HuH-7 (cell line): Measurements from ENCODE around the gene RHPN2.
"Not testable (repeated sequence)": the region's sequence is repeated elsewhere in the genome, so short reads cannot be mapped to it uniquely, and the experiment has no call there.

Experiments used
- DNase-seq: peaks from one replicate; pipeline ENCODE4 v3.0.0; 2011; ENCODE audit warnings: low spot score

RHPN2 gene

GRCh38 chr19:33029746-33030303 lies 34.9 kb downstream of the RHPN2 start:
- no peak for DNase-seq

- DNase-seq, result not testable (repeated sequence)
Measured at GRCh38 chr19:33026602-33027001, 38.1 kb downstream of the RHPN2 start.

GRCh38 chr19:33025468-33026238 lies 39.0 kb downstream of the RHPN2 start:
- DNase-seq, result not testable (repeated sequence)

DNA sequence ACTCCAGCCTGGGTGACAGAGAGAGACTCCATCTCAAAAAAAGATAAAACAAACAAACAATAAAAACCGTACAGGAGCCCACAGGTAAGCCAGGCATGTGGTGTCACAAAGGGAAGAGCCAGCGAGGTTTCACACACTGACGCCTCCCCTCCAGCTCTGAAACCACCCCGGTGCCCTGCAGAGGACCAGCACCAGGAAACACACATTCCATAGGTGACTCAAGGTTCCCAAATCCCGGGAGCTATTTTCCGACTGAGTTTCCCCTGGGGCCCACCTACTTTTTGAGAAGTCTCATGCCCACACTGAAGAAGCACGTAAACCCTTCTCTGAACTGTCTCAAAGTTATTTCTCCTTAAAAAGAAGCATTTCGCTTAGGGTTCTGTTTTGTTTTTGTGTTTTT lies 40.3 kb downstream of the RHPN2 start:
- no peak for DNase-seq

DNA sequence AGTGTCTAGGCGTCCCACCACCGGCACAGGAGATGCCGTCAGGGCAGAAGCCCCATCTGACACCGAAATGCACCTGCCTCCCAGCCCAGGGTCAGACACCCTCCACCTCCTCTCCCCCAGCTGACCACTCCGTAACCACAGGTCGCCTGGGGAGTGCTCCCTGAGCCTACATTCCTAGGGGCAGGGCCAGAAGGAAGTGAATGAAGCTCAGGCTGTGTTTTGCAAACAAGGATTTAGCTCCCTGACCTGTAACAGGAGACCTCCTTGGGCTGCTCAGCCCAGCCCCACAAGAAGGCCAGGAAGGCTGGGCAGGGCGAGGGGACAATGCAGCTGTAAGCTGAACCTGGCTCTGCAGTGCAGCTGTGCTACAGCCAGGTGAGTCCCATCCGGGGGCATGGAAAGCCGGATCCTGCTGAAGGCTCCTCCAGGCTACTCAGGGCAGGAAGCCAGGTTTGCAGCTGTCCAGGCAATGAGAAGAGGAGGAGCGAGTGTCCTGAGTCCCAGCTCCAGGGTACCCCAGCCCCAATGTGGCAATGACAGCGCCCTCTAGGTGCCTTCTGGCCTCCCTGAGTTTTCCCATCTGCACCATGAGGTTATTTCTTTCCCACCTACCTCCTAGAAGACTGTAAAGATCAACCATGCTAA lies 42.1 kb downstream of the RHPN2 start:
- DNase-seq, result no peak

DNA sequence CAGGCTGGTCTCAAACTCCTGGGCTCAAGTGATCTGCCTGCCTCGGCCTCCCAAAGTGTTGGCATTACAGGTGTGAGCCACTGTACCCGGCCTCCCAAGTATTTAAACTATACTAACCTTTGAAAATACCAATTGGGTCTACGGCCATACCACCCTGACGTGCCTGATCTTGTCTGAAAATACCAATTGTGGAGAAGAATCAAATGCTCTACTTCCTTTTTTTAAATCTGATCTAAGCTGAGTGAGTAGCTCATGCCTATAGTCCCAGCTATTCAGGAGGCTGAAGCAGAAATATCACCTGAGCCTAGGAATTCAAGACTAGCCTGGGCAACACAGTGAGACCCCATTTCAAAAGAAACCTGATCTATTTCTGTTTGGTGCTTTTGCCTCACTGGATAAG lies 53.8 kb downstream of the RHPN2 start:
- not testable (repeated sequence) for DNase-seq

- no peak for DNase-seq
Measured at GRCh38 chr19:33008738-33009137, 56.0 kb downstream of the RHPN2 start.

DNA sequence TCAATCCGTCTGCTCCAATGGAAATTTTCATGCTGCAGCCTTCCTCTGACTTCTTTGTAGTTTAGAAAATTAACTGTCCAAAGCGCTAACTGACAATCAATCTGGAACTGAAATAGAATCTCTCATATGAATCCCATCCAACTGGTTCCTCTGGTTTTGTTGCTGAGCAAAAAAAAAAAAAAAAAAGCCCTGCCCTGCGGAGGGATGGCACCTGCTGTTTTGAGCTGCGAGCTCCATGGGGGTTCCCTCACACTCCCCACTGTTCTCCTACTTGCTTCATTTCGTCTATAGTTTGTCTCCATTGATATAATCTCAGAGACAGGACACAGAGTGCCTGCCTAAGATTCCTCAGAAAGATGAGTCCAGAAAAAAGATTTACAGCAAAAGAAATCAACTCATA lies 59.2 kb downstream of the RHPN2 start:
- DNase-seq, result no peak

- DNase-seq, result not testable (repeated sequence)
Measured at GRCh38 chr19:33003424-33004024, 61.2 kb downstream of the RHPN2 start.

- DNase-seq, result not testable (repeated sequence)
Measured at GRCh38 chr19:33002126-33002865, 62.4 kb downstream of the RHPN2 start.

DNA sequence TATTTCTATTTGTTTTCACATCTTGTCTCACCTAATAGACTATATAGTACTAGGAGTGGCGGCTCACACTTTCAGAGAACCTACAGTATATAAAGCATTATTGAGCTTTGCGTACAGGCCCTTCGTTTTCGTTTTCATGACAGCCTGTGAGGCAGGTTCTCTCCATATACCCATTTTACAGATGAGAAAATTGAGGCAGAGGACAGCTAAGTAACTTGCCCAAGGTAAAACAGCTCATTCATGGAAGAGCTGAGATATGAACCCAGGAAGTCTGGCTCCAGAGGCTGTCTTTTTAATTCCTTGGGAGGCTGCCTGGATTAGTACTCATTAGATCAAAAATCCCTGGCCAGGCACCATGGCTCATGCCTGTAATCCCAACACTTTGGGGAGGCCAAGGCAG lies 63.8 kb downstream of the RHPN2 start:
- no peak for DNase-seq

DNA sequence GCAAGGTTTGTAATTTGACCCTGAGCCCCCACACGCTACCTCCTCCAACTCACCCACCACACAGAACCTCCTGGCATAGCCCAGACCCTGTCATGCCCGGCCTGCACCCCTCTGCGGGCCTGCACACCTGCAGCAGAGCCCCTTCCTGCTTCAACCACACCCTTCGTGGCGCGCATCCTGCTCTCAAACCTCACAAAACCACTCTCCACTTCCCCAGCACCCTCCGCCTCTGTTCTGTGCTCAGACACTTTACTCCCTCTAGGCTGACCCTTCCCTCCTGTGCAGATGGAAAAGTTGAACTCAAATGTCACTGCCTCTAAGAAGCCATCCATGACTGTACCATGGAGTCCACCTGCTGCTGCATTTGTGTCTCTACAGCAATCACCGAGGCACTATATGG lies 64.2 kb downstream of the RHPN2 start:
- no peak for DNase-seq

DNA sequence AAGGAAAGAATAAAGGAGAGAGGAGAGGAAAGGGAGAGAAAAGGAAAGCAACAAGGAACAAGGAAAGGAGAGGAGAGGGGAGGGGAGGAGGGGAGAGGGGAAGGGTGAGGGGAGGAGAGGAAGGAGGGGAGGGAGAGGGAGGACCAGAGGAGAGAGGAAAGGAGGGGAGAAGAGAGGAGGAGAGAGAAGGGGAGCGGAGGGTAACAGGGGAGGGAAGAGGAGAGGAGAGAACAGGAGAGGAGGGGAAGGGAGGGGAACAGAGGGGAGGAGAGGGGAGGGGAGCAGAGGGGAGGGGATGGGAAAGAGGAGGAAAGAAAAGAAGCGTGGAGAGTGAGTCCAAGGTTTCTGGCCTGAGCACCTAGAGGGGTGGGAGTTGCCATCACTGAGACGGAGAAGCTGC lies 66.0 kb downstream of the RHPN2 start:
- DNase-seq, result no peak

DNA sequence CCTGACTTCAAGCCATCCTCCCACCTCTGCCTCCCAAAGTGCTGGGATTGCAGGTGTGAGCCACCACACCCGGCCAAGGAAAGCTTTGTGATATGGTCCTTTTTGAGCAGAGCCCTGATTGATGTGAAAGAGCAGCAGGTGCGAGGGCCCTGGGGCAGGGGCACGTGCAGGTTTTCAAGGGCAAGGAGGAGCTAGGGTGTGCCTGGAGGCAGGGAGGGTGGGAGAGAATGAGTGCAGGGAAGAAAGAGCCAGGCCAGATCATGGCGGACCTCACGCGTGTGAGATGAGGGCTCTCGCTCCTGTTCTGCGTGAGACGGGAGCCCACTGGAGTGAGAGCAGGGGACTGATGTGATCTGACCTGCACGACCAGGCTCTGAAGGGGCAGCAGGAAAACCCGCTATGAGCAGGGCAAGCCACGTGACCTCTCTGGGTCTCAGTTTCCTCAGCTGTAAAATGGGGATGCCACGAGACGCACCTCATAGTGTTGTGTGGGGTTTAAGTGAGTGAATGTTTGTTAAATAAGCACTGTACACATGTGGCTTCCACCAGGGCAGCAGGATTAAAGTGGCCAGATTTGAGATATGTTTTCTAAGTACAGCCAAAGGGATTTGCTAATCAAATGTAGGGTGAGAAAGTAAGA lies 66.9 kb downstream of the RHPN2 start:
- DNase-seq, result no peak

DNA sequence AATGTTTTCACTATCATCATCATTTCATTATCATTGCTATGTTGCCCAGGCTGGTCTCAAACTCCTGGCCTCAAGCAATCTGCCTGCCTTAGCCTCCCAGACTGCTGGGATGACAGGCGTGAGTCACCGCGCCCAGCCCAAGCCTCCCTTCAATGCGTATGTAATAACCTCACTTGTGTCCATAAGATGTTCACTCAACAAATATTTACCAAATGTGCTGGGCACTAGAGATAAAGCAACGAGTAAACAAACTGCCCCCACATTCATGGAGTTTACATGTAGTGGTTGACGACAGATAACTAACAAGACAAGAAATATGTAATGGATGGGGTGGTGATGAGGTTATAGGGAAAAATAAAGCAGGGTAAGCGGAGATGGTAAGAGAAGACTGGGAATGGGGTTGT lies 67.6 kb downstream of the RHPN2 start:
- DNase-seq, result not testable (repeated sequence)

- not testable (repeated sequence) for DNase-seq
Measured at GRCh38 chr19:32995966-32996365, 68.7 kb downstream of the RHPN2 start.

DNA sequence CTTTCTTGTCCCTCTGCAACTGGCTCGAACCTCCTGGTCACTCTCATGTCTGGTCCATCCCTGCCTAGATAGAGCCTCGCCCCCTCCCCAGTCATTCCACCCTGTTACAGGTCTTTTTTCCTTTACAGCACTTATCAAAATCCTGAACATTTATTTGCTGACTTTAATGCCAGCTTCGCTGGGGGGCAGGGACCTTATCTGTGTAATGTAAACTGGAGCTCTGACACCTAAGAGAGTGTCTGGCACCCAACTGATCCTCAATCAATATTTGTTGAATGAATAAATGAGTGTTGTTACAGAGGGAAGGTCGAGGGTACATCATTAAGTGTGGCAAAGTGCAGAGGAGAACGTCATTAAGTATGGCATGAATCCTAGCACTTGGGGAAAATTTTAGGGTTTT lies 76.0 kb downstream of the RHPN2 start:
- no peak for DNase-seq

DNA sequence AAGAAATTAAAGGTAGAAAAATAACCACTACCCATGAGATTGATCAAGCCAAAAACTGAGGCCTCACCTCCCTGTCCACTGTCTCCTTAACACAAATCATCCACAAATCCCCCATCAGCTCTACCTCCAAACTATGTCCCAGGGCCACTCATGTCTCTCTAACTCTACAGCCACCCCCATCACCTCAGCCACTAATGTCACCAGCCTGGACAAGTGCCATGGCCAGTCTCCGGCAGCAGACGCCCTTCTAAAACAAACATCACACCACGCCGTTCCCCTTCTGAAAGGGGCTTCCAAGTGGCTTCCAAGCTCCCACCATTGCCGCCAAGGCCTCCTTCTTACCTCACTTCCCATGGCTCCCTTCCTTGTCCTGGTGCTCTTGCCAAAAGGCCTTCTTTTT lies 76.4 kb downstream of the RHPN2 start:
- DNase-seq, result not testable (repeated sequence)

GRCh38 chr19:32982488-32982887 lies 82.2 kb downstream of the RHPN2 start:
- not testable (repeated sequence) for DNase-seq

GRCh38 chr19:32979807-32980206 lies 84.9 kb downstream of the RHPN2 start:
- DNase-seq, result not testable (repeated sequence)

DNA sequence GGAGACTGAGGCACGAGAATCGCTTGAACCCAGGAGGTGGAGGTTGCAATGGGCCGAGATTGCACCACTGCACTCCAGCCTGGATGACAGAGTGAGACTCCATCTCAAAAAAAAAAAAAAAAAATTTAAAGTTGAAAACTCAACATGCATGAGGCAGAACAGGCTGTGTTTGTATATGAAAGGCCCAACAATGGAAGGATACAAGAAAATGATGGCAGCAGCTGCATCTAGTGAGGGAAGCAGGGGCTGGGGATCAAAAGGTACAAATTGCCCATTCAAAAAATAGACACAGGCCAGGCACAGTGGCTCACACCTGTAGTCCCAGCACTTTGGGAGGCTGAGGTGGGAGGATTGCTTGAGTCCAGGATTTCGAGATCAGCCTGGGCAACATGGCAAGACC lies 86.9 kb downstream of the RHPN2 start:
- DNase-seq, result not testable (repeated sequence)

- DNase-seq, result no peak
Measured at GRCh38 chr19:32977280-32977679, 87.4 kb downstream of the RHPN2 start.
